Parathyroid adenoma (tissue), 2 donors: Measurements from ENCODE around the gene NDUFAF3.

ENCODE experiments used
- H2AFZ ChIP-seq: fragments of 300-600 bp; sonication (generic); one replicate; pipeline ENCODE4 v1.7.0; 2017; ENCODE audit warnings: antibody characterized with exemption, mild to moderate bottlenecking
- H3K27ac ChIP-seq: fragments of 300-600 bp; sonication (generic); one replicate; pipeline ENCODE4 v1.7.0; 2017
- H3K27me3 ChIP-seq: fragments of 300-600 bp; sonication (generic); one replicate; pipeline ENCODE4 v1.7.0; 2017; ENCODE audit warnings: low read length; ENCODE audit not compliant: control insufficient read depth, insufficient read depth
- H3K36me3 ChIP-seq: fragments of 300-600 bp; sonication (generic); one replicate; pipeline ENCODE4 v1.7.0; 2017; ENCODE audit warnings: low read length; ENCODE audit not compliant: control insufficient read depth, insufficient read depth
- H3K4me1 ChIP-seq: fragments of 300-600 bp; sonication (generic); one replicate; pipeline ENCODE4 v1.7.0; 2017; ENCODE audit warnings: control low read depth
- H3K4me2 ChIP-seq: fragments of 300-600 bp; sonication (generic); one replicate; pipeline ENCODE4 v1.7.0; 2017; ENCODE audit warnings: low read length
- H3K4me3 ChIP-seq: fragments of 300-600 bp; sonication (generic); one replicate; pipeline ENCODE4 v1.7.0; 2017; ENCODE audit warnings: low read depth, low read length
- H3K79me2 ChIP-seq: fragments of 300-600 bp; sonication (generic); one replicate; pipeline ENCODE4 v1.7.0; 2017; ENCODE audit warnings: control low read depth
- H3K9ac ChIP-seq: fragments of 300-600 bp; sonication (generic); one replicate; pipeline ENCODE4 v1.7.0; 2017; ENCODE audit warnings: mild to moderate bottlenecking
- H3K9me3 ChIP-seq: fragments of 300-600 bp; sonication (generic); one replicate; pipeline ENCODE4 v1.7.0; 2017; ENCODE audit warnings: low read length; ENCODE audit not compliant: control insufficient read depth
- CTCF ChIP-seq: fragments of 300-600 bp; sonication (generic); IDR thresholded peaks from one replicate; pipeline ENCODE4 v1.7.0; 2017; ENCODE audit warnings: antibody characterized with exemption, mild to moderate bottlenecking
- donor health status: primary hyperparathyroidism.

The NDUFAF3 gene

GRCh38 chr3:49017971-49018706 is 3.8 kb upstream of the NDUFAF3 start, which contains the start of gene DALRD3:
DALRD3 (minus strand) TSS chr3:49018580; CDS start chr3:49018564, 16 bp downstream.
- H3K4me1 ChIP-seq = peaks cover 12% of the 10 kb centered on the region
- H3K36me3 ChIP-seq = no peaks in the 10 kb centered on the region
- peak within 1 kb of the TSS; percentile 95 for H2AFZ ChIP-seq
- H3K9ac ChIP-seq = peak within 1 kb of the TSS; percentile 79
- H3K79me2 ChIP-seq = peaks cover 3% of the 10 kb centered on the region
- peak within 1 kb of the TSS; percentile 81 for H3K27ac ChIP-seq
- no peaks in the 10 kb centered on the region for H3K27me3 ChIP-seq
- no peak for TF ChIP-seq CTCF
- H3K4me3 ChIP-seq = peak within 1 kb of the TSS; percentile 89
- no peaks in the 10 kb centered on the region for H3K9me3 ChIP-seq
- H3K4me2 ChIP-seq = peak within 1 kb of the TSS; percentile 94

GRCh38 chr3:49018707-49019006 is 3.3 kb upstream of the NDUFAF3 start:
- no peak for TF ChIP-seq CTCF
- Histone ChIP-seq H3K4me3 (peak overlapping the region; percentile 89), H2AFZ (peak overlapping the region; percentile 95), H3K27me3 (no peaks in the 10 kb centered on the region), H3K9me3 (no peaks in the 10 kb centered on the region), H3K36me3 (no peaks in the 10 kb centered on the region), H3K4me1 (peaks cover 12% of the 10 kb centered on the region), H3K27ac (peak overlapping the region; percentile 81), H3K4me2 (peak overlapping the region; percentile 94), H3K79me2 (peaks cover 3% of the 10 kb centered on the region), H3K9ac (peak overlapping the region; percentile 79)

GRCh38 chr3:49019941-49020329 is 2.0 kb upstream of the NDUFAF3 start:
- H3K27ac ChIP-seq = peak overlapping the region; percentile 97

GRCh38 chr3:49020330-49021212 is 1.4 kb upstream of the NDUFAF3 start:
- Histone ChIP-seq H3K36me3 (no peaks in the 10 kb centered on the region), H3K4me1 (peaks cover 12% of the 10 kb centered on the region), H3K9ac (peak overlapping the region; percentile 91), H3K4me2 (peak overlapping the region; percentile 100), H3K79me2 (peaks cover 3% of the 10 kb centered on the region), H2AFZ (peak overlapping the region; percentile 92), H3K27me3 (no peaks in the 10 kb centered on the region), H3K27ac (peak overlapping the region; percentile 97), H3K4me3 (peak overlapping the region; percentile 92), H3K9me3 (no peaks in the 10 kb centered on the region)
- TF ChIP-seq CTCF = no peak

More at GRCh38 chr3:49019941-49020329, 2.0 kb upstream of the NDUFAF3 start:
- Histone ChIP-seq H2AFZ (peak overlapping the region; percentile 92), H3K4me1 (peaks cover 12% of the 10 kb centered on the region), H3K79me2 (peaks cover 3% of the 10 kb centered on the region), H3K9ac (no peak overlapping the region), H3K9me3 (no peaks in the 10 kb centered on the region), H3K4me3 (peak overlapping the region; percentile 92), H3K4me2 (peak overlapping the region; percentile 100), H3K36me3 (no peaks in the 10 kb centered on the region), H3K27me3 (no peaks in the 10 kb centered on the region)
- TF ChIP-seq CTCF = no peak
